PC-9 (cell line): ENCODE measurements around the gene CADM2. TPM values are rescaled to one million over a fixed set of nuclear protein-coding genes. Genes with fewer than 3 reads are reported as not detected.

Source experiments
- BruUV-seq: library from RNA; stranded (reverse); fragments of 400-500 nt; replicated peaks from 2 replicates; lab custom pipeline; 2021; lab: Mats Ljungman, UMichigan
- CTCF ChIA-PET: fragments of 300-600 bp; sonication (Branson Sonifier 250); formaldehyde crosslinking; loops from one replicate; lab custom pipeline; 2022; ENCODE audit warnings: antibody characterized with exemption; lab: Charles Lee
- POLR2A ChIA-PET: fragments of 300-600 bp; sonication (Branson Sonifier 250); formaldehyde crosslinking; loops from one replicate; lab custom pipeline; 2022; ENCODE audit warnings: antibody characterized with exemption; ENCODE audit not compliant: unreplicated experiment; lab: Charles Lee
- DNase-seq, 2 experiments: peaks; one replicate each; pipeline versions ENCODE4 v3.0.0 to v3.0.0-alpha.2; 2015 to 2022; ENCODE audit warnings: mixed read lengths in 1 of 2
- H2AFZ ChIP-seq: fragments of 200-600 bp; sonication (generic); 2 replicates; pipeline ENCODE4 v1.8.1; 2017; ENCODE audit warnings: antibody characterized with exemption
- H3F3A ChIP-seq: fragments of 200-600 bp; sonication (generic); 2 replicates; pipeline ENCODE4 v1.8.1; 2017; ENCODE audit warnings: antibody characterized with exemption, mild to moderate bottlenecking, low read depth; ENCODE audit not compliant: insufficient read depth
- H3K27ac ChIP-seq: fragments of 200-600 bp; sonication (generic); 2 replicates; pipeline ENCODE4 v1.6.1; 2016; ENCODE audit warnings: mixed run types
- H3K27me3 ChIP-seq: fragments of 200-600 bp; sonication (generic); 2 replicates; pipeline ENCODE4 v1.6.1; 2016; ENCODE audit warnings: low read depth, mixed run types; ENCODE audit not compliant: insufficient read depth
- H3K36me3 ChIP-seq: fragments of 200-600 bp; sonication (generic); 2 replicates; pipeline ENCODE4 v1.6.1; 2016; ENCODE audit warnings: low read depth, mixed run types
- H3K4me1 ChIP-seq: fragments of 200-600 bp; sonication (generic); replicated peaks from 2 replicates; pipeline ENCODE4 v1.6.1; 2016; ENCODE audit warnings: mixed run types; ENCODE audit not compliant: insufficient read depth
- H3K4me2 ChIP-seq: fragments of 200-600 bp; sonication (generic); 2 replicates; pipeline ENCODE4 v1.6.1; 2017; ENCODE audit warnings: mixed run types
- H3K4me3 ChIP-seq: fragments of 200-600 bp; sonication (generic); 2 replicates; pipeline ENCODE4 v1.6.1; 2016; ENCODE audit warnings: mixed run types
- H3K79me2 ChIP-seq: fragments of 200-600 bp; sonication (generic); 2 replicates; pipeline ENCODE4 v1.6.1; 2017; ENCODE audit warnings: low read depth, mixed run types
- H3K9me2 ChIP-seq: fragments of 200-600 bp; sonication (generic); 2 replicates; pipeline ENCODE4 v1.8.1; 2017; ENCODE audit warnings: mild to moderate bottlenecking; ENCODE audit not compliant: insufficient read depth
- H3K9me3 ChIP-seq: fragments of 200-600 bp; sonication (generic); 2 replicates; pipeline ENCODE4 v1.8.1; 2016; ENCODE audit warnings: low read depth; ENCODE audit not compliant: insufficient read depth
- H4K20me1 ChIP-seq: fragments of 200-600 bp; sonication (generic); 2 replicates; pipeline ENCODE4 v1.8.1; 2017; ENCODE audit not compliant: insufficient read depth
- EZH2 ChIP-seq: fragments of 200-600 bp; sonication (generic); IDR thresholded peaks from 2 replicates; pipeline ENCODE4 v1.8.0; 2017; ENCODE audit warnings: antibody characterized with exemption, low read depth
- intact Hi-C: fragments of 100-400 bp; cut with micrococcal nuclease; formaldehyde crosslinking; loops from one replicate; pipeline ENCODE4 v1.10.0; 2022; ENCODE audit not compliant: unreplicated experiment
- total RNA-seq: library from RNA; stranded (reverse); gene quantifications from 2 replicates; pipeline ENCODE4 v1.2.3, GENCODE V29; 2021
- TF ChIP-seq, protein P1 (sequence below): fragments of 200-600 bp; sonication (generic); conservative IDR thresholded peaks from 2 replicates; pipeline ENCODE4 v1.6.1; 2017; ENCODE audit warnings: mixed run types, antibody characterized with exemption, mild to moderate bottlenecking, moderate library complexity

CADM2 gene
- total RNA-seq, 1 experiment from 2014 or later = 0.59 TPM

DNA sequence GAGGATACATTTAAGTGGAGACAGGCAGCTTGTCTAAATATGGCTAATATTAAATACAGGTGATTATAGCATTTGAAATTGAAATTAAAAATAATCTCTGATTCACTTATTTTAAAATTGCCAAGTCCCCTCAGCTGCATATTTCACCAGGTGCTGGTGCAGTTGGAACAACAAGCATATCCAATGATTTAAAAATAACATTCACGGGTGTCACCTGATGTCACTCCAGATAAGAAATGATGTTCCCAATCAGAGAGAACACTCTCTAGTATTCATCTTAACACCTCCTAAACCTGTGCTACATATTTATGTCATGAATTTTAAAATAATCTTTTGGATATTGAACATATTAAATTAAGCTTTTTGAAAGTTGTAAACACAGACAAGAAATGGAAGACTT is 249.9 kb downstream of the CADM2 start:
- Histone ChIP-seq H3K4me2 (no peak overlapping the region), H3K36me3 (no peaks in the 10 kb centered on the region), H2AFZ (no peak overlapping the region), H3K9me3 (no peaks in the 10 kb centered on the region), H3K79me2 (no peaks in the 10 kb centered on the region), H3K9me2 (no peaks in the 10 kb centered on the region), H4K20me1 (no peaks in the 10 kb centered on the region), H3K4me1 (no peaks in the 10 kb centered on the region), H3F3A (no peaks in the 10 kb centered on the region), H3K27ac (no peak overlapping the region), H3K4me3 (no peak overlapping the region), H3K27me3 (no peaks in the 10 kb centered on the region)
- ChIA-PET CTCF (no interaction called here), POLR2A (no interaction called here)
- BruUV-seq = no TSS peak
- DNase-seq = no peak
- intact Hi-C loops = no loop called here
- TF ChIP-seq EZH2 = no peak
- TF ChIP-seq, protein P1, sequence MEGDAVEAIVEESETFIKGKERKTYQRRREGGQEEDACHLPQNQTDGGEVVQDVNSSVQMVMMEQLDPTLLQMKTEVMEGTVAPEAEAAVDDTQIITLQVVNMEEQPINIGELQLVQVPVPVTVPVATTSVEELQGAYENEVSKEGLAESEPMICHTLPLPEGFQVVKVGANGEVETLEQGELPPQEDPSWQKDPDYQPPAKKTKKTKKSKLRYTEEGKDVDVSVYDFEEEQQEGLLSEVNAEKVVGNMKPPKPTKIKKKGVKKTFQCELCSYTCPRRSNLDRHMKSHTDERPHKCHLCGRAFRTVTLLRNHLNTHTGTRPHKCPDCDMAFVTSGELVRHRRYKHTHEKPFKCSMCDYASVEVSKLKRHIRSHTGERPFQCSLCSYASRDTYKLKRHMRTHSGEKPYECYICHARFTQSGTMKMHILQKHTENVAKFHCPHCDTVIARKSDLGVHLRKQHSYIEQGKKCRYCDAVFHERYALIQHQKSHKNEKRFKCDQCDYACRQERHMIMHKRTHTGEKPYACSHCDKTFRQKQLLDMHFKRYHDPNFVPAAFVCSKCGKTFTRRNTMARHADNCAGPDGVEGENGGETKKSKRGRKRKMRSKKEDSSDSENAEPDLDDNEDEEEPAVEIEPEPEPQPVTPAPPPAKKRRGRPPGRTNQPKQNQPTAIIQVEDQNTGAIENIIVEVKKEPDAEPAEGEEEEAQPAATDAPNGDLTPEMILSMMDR = no peak

DNA sequence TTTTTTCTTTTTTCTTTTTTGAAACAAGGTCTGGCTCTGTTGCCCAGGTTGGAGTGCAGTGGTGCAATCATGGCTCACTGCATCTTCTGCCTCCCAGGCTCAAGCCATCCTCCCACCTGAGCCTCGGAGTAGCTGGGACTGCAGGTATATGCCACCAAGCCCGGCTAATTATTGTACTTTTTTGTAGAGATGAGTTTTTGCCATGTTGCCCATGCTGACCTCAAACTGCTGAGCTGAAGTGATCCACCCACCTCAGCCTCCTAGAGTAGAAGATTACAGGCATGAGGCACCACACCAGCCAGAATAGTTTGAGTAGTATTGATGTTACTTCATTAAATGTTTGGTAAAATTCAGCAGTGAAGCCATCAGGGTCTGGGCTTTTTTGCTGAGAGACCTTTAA is 251.8 kb downstream of the CADM2 start:
- H3K4me3 ChIP-seq = no peak overlapping the region
- H3K9me3 ChIP-seq = no peaks in the 10 kb centered on the region
- ChIA-PET POLR2A (no interaction called here), CTCF (no interaction called here)
- H3K27ac ChIP-seq = no peak overlapping the region
- no peaks in the 10 kb centered on the region for H3K27me3 ChIP-seq
- intact Hi-C loops = no loop called here
- no peaks in the 10 kb centered on the region for H3K79me2 ChIP-seq
- DNase-seq = no peak
- no peak overlapping the region for H2AFZ ChIP-seq
- no peak overlapping the region for H3K4me2 ChIP-seq
- TF ChIP-seq, protein P1 = no peak
- TF ChIP-seq EZH2 = no peak
- no peaks in the 10 kb centered on the region for H3F3A ChIP-seq
- no peaks in the 10 kb centered on the region for H3K9me2 ChIP-seq
- no peaks in the 10 kb centered on the region for H3K4me1 ChIP-seq
- no TSS peak for BruUV-seq
- no peaks in the 10 kb centered on the region for H4K20me1 ChIP-seq
- H3K36me3 ChIP-seq = no peaks in the 10 kb centered on the region

DNA sequence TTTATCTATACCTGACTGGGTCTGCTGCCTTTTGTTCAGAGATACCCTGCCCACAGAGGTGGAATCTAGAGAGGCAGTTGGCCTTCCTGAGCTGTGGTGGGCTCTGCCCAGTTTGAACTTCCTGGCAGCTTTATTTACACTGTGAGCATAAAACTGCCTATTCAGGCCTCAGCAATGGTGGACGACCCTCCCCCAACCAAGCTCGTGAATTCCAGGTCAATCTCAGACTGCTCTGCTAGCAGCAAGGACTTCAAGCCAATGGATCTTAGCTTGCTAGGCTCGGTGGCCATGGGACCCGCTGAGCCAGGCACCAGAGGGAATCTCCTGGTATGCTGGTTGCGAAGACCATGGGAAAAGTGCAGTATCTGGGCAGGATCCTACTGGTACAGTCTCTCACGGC is 270.2 kb downstream of the CADM2 start:
- intact Hi-C loops = no loop called here
- no peak overlapping the region for H3K27ac ChIP-seq
- no peaks in the 10 kb centered on the region for H3K36me3 ChIP-seq
- no peaks in the 10 kb centered on the region for H3K27me3 ChIP-seq
- no peaks in the 10 kb centered on the region for H4K20me1 ChIP-seq
- no peak overlapping the region for H3K4me2 ChIP-seq
- TF ChIP-seq EZH2 = no peak
- TF ChIP-seq, protein P1 = no peak
- no peak overlapping the region for H3K4me3 ChIP-seq
- no TSS peak for BruUV-seq
- H3K9me3 ChIP-seq = no peaks in the 10 kb centered on the region
- ChIA-PET POLR2A (no interaction called here), CTCF (no interaction called here)
- DNase-seq = no peak
- no peaks in the 10 kb centered on the region for H3K4me1 ChIP-seq
- H3K79me2 ChIP-seq = no peaks in the 10 kb centered on the region
- no peaks in the 10 kb centered on the region for H3K9me2 ChIP-seq
- no peaks in the 10 kb centered on the region for H3F3A ChIP-seq
- H2AFZ ChIP-seq = no peak overlapping the region
